NCI-H146 (cell line): ENCODE data around the gene KIFC3.
"Not testable (repeated sequence)": the region's sequence is repeated elsewhere in the genome, so short reads cannot be mapped to it uniquely, and the experiment has no call there.

ENCODE experiments used
- DNase-seq: peaks from one replicate; lab custom pipeline; 2025; lab: John Stamatoyannopoulos, UW

KIFC3 gene

GRCh38 chr16:57802341-57803133 lies at the start of gene KIFC3:
Gene KIFC3 (minus strand): TSS chr16:57802491. CDS start chr16:57798243, 4,248 bp downstream.
- DNase-seq = peak; percentile 51

- DNase-seq = no peak
Observed at GRCh38 chr16:57848181-57848580, 45.9 kb upstream of the KIFC3 start.

GRCh38 chr16:57846931-57847330 lies 44.6 kb upstream of the KIFC3 start:
- DNase-seq = not testable (repeated sequence)

- DNase-seq = no peak
Observed at GRCh38 chr16:57846078-57846697, 43.9 kb upstream of the KIFC3 start.

- DNase-seq = no peak
Observed at GRCh38 chr16:57845115-57845514, 42.8 kb upstream of the KIFC3 start.

GRCh38 chr16:57844416-57845030 lies 42.2 kb upstream of the KIFC3 start:
- no peak for DNase-seq

- no peak for DNase-seq
Observed at GRCh38 chr16:57843400-57843799, 41.1 kb upstream of the KIFC3 start.

GRCh38 chr16:57842601-57843000 lies 40.3 kb upstream of the KIFC3 start:
- no peak for DNase-seq

- no peak for DNase-seq
Observed at GRCh38 chr16:57840833-57841232, 38.5 kb upstream of the KIFC3 start.

- no peak for DNase-seq
Observed at GRCh38 chr16:57838161-57838560, 35.9 kb upstream of the KIFC3 start.

GRCh38 chr16:57837305-57838125 lies 35.2 kb upstream of the KIFC3 start:
- no peak for DNase-seq

GRCh38 chr16:57835439-57835838 lies 33.1 kb upstream of the KIFC3 start:
- DNase-seq = not testable (repeated sequence)

- no peak for DNase-seq
Observed at GRCh38 chr16:57834936-57835335, 32.6 kb upstream of the KIFC3 start.

GRCh38 chr16:57830890-57831484 lies 28.7 kb upstream of the KIFC3 start:
- peak; percentile 9 for DNase-seq

GRCh38 chr16:57829969-57830360 lies 27.7 kb upstream of the KIFC3 start:
- DNase-seq = no peak

- DNase-seq = no peak
Observed at GRCh38 chr16:57828272-57829161, 26.2 kb upstream of the KIFC3 start.

- no peak for DNase-seq
Observed at GRCh38 chr16:57826706-57827625, 24.7 kb upstream of the KIFC3 start.

- no peak for DNase-seq
Observed at GRCh38 chr16:57826052-57826451, 23.8 kb upstream of the KIFC3 start.

GRCh38 chr16:57825298-57826044 lies 23.2 kb upstream of the KIFC3 start:
- no peak for DNase-seq
